Measurements from ENCODE around the gene KCTD2. TPM values are rescaled to one million over a fixed set of nuclear protein-coding genes. Genes with fewer than 3 reads are reported as not detected.
"Not testable (repeated sequence)": the region's sequence is repeated elsewhere in the genome, so short reads cannot be mapped to it uniquely, and the experiment has no call there.

KCTD2 gene
- total RNA-seq, 1 donor from 2014 or later: 17.2 TPM

GRCh38 chr17:75019710-75020109 is 27.3 kb upstream of the KCTD2 start:
- intact Hi-C loops (cut with micrococcal nuclease): no loop called here

DNA sequence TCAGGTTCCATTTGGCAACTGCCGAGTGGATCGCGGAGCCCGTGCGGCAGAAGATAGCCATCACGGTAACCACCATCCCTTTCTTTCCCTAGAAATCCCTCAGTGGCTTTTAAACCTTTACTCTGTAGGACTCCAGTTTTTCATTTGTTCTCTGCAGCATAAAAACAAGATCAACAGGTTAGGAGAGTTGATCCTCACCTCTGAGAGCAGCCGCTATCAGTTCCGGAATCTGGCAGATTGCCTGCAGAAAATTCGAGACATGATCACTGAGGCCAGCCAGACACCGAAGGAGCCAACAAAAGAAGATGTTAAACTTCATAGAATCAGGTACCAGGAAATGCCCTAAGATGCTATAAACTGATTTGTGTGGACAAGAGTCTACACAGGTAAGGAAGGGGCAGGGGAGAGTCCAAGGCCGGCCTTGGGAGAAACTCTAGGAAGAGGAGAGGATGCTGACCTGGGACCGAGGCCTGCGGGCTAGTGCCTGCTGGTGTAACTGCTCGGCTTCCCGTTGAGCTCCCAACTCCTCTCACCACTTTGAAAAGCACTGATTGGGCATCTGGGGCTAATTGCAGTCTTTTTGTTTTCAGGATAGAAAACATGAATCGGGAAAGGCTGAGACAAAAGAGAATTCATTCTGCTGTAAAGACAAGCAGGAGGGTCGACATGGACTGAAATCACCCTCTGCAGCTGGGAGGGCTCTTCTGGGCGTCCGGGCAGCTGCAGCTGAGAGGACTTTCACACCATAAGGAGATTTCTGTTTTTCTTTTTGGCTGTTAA is 26.5 kb upstream of the KCTD2 start:
- intact Hi-C loops (cut with micrococcal nuclease): no loop called here

DNA sequence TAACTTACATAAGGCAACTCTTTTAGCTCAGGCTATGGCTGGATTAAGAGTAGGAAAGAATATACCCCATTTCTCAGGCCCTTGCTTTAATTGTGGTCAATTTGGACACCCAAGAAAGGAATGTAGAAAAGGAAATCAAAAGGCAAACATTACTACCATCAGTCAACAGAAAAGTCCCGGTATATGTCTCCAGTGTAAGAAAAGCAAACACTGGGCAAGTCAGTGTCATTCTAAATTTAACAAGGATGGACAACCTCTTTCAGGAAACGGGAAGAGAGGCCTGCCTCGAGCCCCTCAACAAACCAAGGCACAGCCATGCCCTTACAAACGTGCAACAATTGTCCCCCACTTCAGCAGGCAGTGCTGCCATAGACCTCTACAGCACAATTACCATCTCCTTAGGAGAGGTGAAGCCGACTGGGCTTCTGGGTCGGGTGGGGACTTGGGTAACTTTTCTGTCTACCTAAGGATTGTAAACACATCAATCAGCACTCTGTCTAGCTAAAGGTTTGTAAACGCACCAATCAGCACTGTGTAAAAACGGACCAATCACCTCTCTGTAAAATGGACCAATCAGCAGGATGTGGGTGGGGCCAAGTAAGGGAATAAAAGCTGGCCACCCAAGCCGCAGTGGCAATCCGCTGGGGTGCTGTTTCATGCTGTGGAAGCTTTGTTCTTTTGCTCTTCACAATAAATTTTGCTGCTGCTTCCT is 22.2 kb upstream of the KCTD2 start:
- intact Hi-C loops (cut with micrococcal nuclease): loop anchor here (1.0 kb wide), 1 partner anchor 8 kb away; no protein-coding TSS in a partner anchor

GRCh38 chr17:75025398-75025734 is 21.7 kb upstream of the KCTD2 start:
- intact Hi-C loops (cut with micrococcal nuclease): loop anchor here (1.0 kb wide), 1 partner anchor 8 kb away; no protein-coding TSS in a partner anchor

- intact Hi-C loops (cut with micrococcal nuclease): not testable (repeated sequence)
Measured at GRCh38 chr17:75026650-75027049, 20.4 kb upstream of the KCTD2 start.

GRCh38 chr17:75030161-75030560 is 16.9 kb upstream of the KCTD2 start:
- intact Hi-C loops (cut with micrococcal nuclease): no loop called here

- intact Hi-C loops (cut with micrococcal nuclease): no loop called here
Measured at GRCh38 chr17:75031972-75032719, 14.9 kb upstream of the KCTD2 start.

DNA sequence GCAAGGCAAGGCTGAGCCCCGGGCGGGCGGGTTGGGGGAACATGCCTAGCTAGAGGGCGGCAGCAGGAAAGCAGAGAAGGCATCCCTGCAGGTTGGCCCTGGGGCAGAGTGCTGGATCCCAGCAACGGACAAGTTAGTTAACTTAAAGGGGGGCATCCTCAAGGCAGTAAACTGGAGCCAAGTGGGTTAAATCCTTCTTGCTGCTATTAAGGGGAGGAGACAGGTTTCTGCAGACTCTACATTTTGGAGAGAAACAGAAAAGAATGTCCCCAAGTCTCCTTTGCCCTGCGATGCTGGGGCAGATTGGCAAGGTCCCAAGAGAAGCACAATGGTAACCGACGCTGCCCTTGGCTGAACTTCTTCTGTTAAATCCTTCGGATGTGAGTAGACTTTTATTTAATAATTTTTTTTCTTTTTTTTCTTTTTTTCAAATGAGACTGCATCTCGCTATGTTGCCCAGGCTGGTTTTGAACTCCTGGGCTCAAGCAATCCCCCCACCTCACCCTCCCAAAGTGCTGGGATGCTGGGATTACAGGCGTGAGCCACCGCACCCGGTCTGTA is 14.2 kb upstream of the KCTD2 start:
- intact Hi-C loops (cut with micrococcal nuclease): loop anchor here (1.0 kb wide), 2 partner anchors 7 to 20 kb away; partner anchors contain the start of gene MRPL58

GRCh38 chr17:75033346-75034235 is 13.4 kb upstream of the KCTD2 start:
- intact Hi-C loops (cut with micrococcal nuclease): loop anchor here (1.0 to 2.0 kb wide), 4 partner anchors 8 to 47 kb away; partner anchors contain the start of genes ATP5PD, CDR2L and MRPL58

DNA sequence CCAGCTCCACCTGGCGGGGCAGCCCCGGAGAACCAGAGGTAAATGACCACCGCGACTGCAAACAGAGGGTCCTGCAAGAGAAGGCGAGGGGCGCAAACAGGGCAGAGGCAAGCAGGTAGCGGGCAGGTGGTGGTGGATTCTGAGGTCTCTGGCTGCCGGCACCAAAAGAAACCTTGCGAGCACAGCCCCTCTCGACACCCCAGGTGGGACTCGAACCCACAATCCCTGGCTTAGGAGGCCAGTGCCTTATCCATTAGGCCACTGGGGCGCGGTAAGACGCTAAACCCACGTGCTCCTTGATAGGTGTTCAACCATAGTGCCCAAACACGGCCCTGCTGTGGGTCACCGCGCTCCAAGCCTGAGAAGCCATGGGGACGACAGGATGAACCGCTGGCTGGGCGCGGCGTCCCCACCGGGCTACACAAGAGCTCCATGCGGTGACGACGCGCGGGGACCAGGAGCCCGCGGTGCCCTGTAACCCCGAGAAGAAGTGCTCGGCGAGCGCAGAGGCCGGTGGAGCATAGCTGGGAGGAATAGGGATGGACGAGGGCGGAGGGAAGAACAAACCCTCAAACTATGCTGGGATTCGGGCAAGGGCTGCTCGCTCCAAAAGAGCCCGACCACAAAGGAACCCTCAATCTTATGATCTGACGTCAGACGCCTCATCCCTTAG is 12.7 kb upstream of the KCTD2 start:
- intact Hi-C loops (cut with micrococcal nuclease): loop anchor here (1.0 to 2.0 kb wide), 2 partner anchors 12 to 48 kb away; partner anchors contain the start of genes ATP5PD and CDR2L

DNA sequence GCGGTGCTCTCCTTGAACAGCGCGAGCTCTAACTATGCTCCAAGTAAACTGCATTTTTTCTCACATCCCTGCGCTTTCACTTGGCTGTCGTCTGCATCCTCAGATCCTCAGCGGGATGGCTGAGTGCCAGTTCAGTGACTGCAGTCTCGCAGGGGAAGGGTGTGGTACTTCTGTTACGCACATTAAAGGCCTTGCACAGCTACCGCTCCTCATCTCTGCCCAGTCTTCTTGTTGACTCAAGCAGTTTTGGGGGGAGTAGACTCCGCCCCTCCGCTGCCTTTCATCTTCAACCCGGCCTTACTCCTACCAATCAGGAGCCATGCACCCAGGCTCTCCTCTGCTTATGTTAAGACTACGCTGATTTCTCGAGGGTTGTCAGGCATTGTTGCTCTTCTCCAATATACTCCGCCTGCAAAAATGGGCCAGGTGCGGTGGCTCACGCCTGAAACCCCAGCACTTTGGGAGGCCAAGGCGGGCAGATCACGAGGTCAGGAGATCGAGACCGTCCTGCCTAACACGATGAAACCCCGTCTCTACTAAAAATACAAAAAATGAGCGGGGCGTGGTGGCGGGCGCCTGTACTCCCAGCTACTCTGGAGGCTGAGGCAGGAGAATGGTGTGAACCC is 10.3 kb upstream of the KCTD2 start:
- intact Hi-C loops (cut with micrococcal nuclease): no loop called here

DNA sequence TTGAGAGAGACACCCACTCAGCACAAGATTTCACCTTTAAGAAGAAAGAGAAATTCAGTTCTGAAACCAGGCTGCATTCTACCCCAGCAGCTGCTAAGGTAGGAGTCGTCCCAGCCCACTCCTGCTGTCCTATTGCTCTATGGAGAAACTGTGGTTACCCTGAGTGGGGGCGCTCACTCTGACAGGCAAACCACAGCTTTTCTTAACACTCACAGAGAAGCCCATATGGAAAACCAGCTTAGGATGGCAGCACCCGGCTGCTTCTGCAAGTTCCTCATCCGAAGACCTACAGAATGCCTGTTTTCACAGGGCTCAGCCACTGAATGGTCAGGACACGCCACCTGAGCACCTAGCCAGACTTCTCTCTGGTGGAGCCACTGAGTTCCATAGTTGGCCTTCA is 7.8 kb upstream of the KCTD2 start:
- intact Hi-C loops (cut with micrococcal nuclease): no loop called here

- intact Hi-C loops (cut with micrococcal nuclease): no loop called here
Measured at GRCh38 chr17:75041656-75042280, 5.3 kb upstream of the KCTD2 start.

- intact Hi-C loops (cut with micrococcal nuclease): not testable (repeated sequence)
Measured at GRCh38 chr17:75043789-75044188, 3.2 kb upstream of the KCTD2 start.

DNA sequence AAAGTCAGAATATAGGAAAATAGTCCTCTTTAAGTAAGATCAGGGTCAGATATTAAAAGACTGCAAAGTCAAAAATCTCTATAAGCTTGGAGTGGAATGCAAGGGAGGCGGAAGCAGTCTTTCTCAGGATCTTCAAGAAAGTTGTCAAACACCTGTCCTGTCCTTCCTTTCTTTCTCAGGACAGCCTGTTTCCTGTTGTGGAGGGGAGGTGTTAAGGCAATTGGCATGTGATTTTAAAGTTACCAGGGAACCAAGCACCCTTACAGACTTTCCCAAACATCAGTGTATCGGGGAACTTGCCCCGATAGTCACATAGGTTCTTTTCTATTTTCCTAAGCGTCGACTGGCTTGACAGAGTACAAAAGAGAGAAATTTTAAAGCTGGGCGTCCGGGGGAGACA is 2.3 kb upstream of the KCTD2 start:
- intact Hi-C loops (cut with micrococcal nuclease): loop anchor here (5.0 kb wide), 1 partner anchor 138 kb away; the partner anchor contains the start of gene SUMO2

- intact Hi-C loops (cut with micrococcal nuclease): loop anchor here (1.0 to 5.0 kb wide), 3 partner anchors 12 to 136 kb away; partner anchors contain the start of genes ARMC7 and SUMO2
Measured at GRCh38 chr17:75045946-75046406, 1.0 kb upstream of the KCTD2 start.

- intact Hi-C loops (cut with micrococcal nuclease): loop anchor here (2.0 to 5.0 kb wide), 2 partner anchors 61 to 135 kb away; partner anchors contain the start of genes ARMC7 and SUMO2
Measured at GRCh38 chr17:75047398-75048098, 523 bp downstream of the KCTD2 start.

Measured in T-helper 2 cell treated with Interferon-gamma antibody and Interleukin-4, amounts not matched to agents 100 ng/mL and 5 ng/mL, for 36 hours (primary cell).